HL-60 (cell line): ENCODE measurements around the gene ZIC4.

Experiments
- DNase-seq, 2 experiments: peaks; one replicate each; pipeline ENCODE4 v3.0.0-alpha.2; 2010 to 2020; ENCODE audit warnings: low read depth in 1 of 2, low spot score in 1 of 2
- H3K27ac ChIP-seq: fragments of 250-450 bp; sonication (Bioruptor Pico); replicated peaks from 2 replicates; pipeline ENCODE4 v1.5.1; 2020; ENCODE audit warnings: mild to moderate bottlenecking, moderate library complexity
- H3K27me3 ChIP-seq: fragments of 250-450 bp; sonication (Bioruptor Pico); 2 replicates; pipeline ENCODE4 v1.5.1; 2021; ENCODE audit warnings: mild to moderate bottlenecking, moderate library complexity; ENCODE audit not compliant: insufficient read depth, poor library complexity, severe bottlenecking
- H3K4me3 ChIP-seq: replicated peaks from 2 replicates; pipeline ENCODE4 v1.5.1; 2011; ENCODE audit warnings: mild to moderate bottlenecking, control low read depth, low read length; ENCODE audit not compliant: insufficient read depth
- GABPA ChIP-seq: IDR thresholded peaks from 2 replicates; pipeline ENCODE4 v1.6.1; 2012; ENCODE audit warnings: low read depth
- POLR2AphosphoS5 ChIP-seq: IDR thresholded peaks from 2 replicates; pipeline ENCODE4 v1.6.1; 2012; ENCODE audit warnings: low read depth
- SPI1 ChIP-seq: IDR thresholded peaks from 2 replicates; pipeline ENCODE4 v1.6.1; 2012; ENCODE audit warnings: low read depth, mild to moderate bottlenecking, borderline replicate concordance
- TF ChIP-seq, protein P1 (sequence below): IDR thresholded peaks from 2 replicates; pipeline ENCODE4 v1.6.1; 2012; ENCODE audit warnings: low read depth; ENCODE audit not compliant: insufficient replicate concordance
- TF ChIP-seq, protein P2 (sequence below): IDR thresholded peaks from one replicate; pipeline ENCODE4 v1.5.1; 2011; ENCODE audit warnings: low read length, control low read depth, inconsistent platforms; ENCODE audit not compliant: insufficient read depth

The ZIC4 gene

DNA sequence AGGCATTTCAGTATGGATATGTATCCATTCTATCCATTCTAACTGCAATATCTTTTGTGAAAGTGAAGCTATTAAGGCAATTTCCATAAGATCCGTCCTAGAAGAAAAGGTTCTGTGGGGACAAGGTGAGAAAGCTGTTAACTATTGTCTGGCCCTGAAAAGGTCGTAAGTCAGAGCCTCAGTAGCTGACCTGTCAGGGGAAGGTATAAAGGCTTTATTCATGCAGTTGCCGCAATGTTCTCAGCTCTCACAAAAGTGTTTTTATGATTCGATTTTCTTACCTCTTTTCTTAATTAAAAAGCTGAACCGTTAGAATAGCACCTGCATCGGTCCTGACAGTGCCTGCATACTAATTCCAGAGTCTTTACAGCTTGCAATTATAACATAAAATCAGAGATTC, 24.7 kb downstream of the ZIC4 start:
- DNase-seq = no peak
- TF ChIP-seq POLR2AphosphoS5 (no peak), GABPA (no peak), SPI1 (no peak)
- TF ChIP-seq, protein P1, sequence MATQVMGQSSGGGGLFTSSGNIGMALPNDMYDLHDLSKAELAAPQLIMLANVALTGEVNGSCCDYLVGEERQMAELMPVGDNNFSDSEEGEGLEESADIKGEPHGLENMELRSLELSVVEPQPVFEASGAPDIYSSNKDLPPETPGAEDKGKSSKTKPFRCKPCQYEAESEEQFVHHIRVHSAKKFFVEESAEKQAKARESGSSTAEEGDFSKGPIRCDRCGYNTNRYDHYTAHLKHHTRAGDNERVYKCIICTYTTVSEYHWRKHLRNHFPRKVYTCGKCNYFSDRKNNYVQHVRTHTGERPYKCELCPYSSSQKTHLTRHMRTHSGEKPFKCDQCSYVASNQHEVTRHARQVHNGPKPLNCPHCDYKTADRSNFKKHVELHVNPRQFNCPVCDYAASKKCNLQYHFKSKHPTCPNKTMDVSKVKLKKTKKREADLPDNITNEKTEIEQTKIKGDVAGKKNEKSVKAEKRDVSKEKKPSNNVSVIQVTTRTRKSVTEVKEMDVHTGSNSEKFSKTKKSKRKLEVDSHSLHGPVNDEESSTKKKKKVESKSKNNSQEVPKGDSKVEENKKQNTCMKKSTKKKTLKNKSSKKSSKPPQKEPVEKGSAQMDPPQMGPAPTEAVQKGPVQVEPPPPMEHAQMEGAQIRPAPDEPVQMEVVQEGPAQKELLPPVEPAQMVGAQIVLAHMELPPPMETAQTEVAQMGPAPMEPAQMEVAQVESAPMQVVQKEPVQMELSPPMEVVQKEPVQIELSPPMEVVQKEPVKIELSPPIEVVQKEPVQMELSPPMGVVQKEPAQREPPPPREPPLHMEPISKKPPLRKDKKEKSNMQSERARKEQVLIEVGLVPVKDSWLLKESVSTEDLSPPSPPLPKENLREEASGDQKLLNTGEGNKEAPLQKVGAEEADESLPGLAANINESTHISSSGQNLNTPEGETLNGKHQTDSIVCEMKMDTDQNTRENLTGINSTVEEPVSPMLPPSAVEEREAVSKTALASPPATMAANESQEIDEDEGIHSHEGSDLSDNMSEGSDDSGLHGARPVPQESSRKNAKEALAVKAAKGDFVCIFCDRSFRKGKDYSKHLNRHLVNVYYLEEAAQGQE = no peak
- TF ChIP-seq, protein P2, sequence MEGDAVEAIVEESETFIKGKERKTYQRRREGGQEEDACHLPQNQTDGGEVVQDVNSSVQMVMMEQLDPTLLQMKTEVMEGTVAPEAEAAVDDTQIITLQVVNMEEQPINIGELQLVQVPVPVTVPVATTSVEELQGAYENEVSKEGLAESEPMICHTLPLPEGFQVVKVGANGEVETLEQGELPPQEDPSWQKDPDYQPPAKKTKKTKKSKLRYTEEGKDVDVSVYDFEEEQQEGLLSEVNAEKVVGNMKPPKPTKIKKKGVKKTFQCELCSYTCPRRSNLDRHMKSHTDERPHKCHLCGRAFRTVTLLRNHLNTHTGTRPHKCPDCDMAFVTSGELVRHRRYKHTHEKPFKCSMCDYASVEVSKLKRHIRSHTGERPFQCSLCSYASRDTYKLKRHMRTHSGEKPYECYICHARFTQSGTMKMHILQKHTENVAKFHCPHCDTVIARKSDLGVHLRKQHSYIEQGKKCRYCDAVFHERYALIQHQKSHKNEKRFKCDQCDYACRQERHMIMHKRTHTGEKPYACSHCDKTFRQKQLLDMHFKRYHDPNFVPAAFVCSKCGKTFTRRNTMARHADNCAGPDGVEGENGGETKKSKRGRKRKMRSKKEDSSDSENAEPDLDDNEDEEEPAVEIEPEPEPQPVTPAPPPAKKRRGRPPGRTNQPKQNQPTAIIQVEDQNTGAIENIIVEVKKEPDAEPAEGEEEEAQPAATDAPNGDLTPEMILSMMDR = no peak
- H3K27me3 ChIP-seq = peaks cover 53% of the 10 kb centered on the region
- no peak overlapping the region for H3K4me3 ChIP-seq
- H3K27ac ChIP-seq = no peak overlapping the region

DNA sequence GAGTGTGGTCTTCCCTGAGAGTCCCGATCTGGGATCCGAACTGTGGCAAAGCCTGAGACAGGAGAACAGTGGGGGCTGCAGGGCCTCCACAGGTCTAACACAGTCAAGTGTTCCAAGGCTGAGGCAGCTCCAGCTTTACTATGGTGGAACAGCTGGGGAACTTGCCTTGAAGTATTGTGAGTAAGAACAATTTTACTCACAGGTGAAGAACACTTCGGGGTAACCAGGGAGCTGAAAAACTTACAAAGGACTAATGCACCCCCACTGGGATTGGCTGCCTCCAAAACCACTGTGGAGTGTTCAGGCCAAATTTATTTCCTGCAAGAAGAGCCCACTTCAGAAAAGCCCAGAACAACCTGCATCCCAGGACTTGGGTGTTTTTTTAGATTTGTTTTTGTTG, 25.4 kb downstream of the ZIC4 start:
- H3K4me3 ChIP-seq = no peak overlapping the region
- peaks cover 51% of the 10 kb centered on the region for H3K27me3 ChIP-seq

DNA sequence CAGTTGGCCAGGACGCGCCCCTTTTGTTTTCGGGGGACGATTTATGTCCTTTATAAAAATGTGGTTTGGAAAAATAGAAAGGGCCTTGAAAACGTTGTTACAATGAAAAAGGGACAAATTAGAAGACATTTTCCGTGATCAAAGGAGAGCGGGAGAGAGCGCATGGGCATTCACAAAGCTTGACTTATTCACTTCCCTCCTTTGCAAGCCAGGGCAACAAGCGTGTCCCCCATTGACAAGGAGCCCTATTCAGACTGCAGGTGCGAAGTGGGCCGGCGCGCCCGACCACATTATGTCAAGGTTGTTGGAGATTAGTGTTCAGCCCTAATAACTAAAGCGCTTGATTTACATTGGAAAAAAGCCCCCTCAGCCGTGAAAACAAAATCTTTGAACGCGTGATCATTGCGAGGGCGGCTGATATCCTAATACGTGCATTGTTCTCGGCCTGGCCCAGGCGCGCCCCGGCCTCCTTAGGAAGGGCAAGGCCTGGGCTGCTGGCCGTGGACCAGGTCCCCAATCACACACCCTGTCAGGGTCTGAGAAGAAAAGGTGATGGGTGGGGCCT, 25.9 kb downstream of the ZIC4 start:
- Histone ChIP-seq H3K4me3 (no peak overlapping the region), H3K27ac (no peak overlapping the region), H3K27me3 (peaks cover 51% of the 10 kb centered on the region)
- DNase-seq = no peak
- TF ChIP-seq POLR2AphosphoS5 (no peak), GABPA (no peak), SPI1 (no peak)
- TF ChIP-seq, protein P2 = no peak
- TF ChIP-seq, protein P1 = no peak

More for the DNA sequence above, 25.4 kb downstream of the ZIC4 start:
- DNase-seq = no peak
- no peak for TF ChIP-seq GABPA
- no peak overlapping the region for H3K27ac ChIP-seq

DNA sequence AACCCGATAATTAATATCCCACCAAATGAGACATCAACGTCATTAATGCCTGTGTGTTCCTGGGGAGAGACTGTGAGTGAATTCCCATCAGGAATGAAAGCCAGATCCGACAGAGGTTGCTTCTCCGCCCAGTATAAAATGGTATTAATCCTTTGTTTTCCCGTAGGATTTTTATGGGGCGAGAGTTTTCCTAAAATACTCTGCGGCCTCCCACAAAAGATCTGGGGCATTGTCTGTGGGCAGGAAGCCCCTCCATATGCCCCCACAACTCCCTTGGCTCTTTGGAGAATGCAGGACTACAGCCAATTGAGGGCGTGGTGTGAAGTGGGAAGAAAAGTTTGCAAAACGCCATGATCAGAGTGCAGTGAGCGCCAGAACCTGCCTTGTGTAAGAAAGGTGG, 26.7 kb downstream of the ZIC4 start:
- DNase-seq = no peak
- H3K27me3 ChIP-seq = peaks cover 49% of the 10 kb centered on the region
- TF ChIP-seq GABPA (no peak), POLR2AphosphoS5 (no peak), SPI1 (no peak)
- TF ChIP-seq, protein P2 = no peak
- TF ChIP-seq, protein P1 = no peak
- H3K4me3 ChIP-seq = no peak overlapping the region
- H3K27ac ChIP-seq = no peak overlapping the region
